K562 (cell line): ENCODE results near the gene TAF4.

Experiments
- JUN ChIP-seq, 2 experiments: sonication (generic) in 1 of 2; formaldehyde crosslinking in 1 of 2; IDR thresholded peaks; 2 replicates each; pipeline versions ENCODE4 v1.6.1 to v1.8.0; 2012 to 2022; ENCODE audit warnings: borderline replicate concordance in 2 of 2, mild to moderate bottlenecking in 2 of 2, improper control_type of control experiment in 1 of 2, low read depth in 1 of 2, low read length in 1 of 2, missing genetic modification reagents in 1 of 2
- POLR2A ChIP-seq: fragments of 450-650 bp; conservative IDR thresholded peaks from 2 replicates; pipeline ENCODE4 v1.6.1; 2016
- RAD21 ChIP-seq, 2 experiments: fragments of 250-450 bp in 1 of 2; fragments of 450-650 bp in 1 of 2; sonication (Bioruptor Pico) in 1 of 2; formaldehyde crosslinking in 1 of 2; IDR thresholded peaks in 1 of 2; conservative IDR thresholded peaks in 1 of 2; 2 replicates each; pipeline versions ENCODE4 v1.4.0 to v1.8.0; 2020 to 2022; ENCODE audit warnings: mild to moderate bottlenecking in 2 of 2, moderate library complexity in 1 of 2
- SMAD4 ChIP-seq: fragments of 250-450 bp; sonication (Bioruptor Pico); conservative IDR thresholded peaks from 2 replicates; pipeline ENCODE4 v1.8.0; 2021; ENCODE audit warnings: inconsistent platforms, mild to moderate bottlenecking, moderate library complexity
- ZNF133 ChIP-seq: fragments of 250-450 bp; sonication (Bioruptor Pico); IDR thresholded peaks from 2 replicates; pipeline ENCODE4 v1.4.0; 2020; ENCODE audit warnings: mild to moderate bottlenecking
- ZNF274 ChIP-seq: IDR thresholded peaks from 2 replicates; pipeline ENCODE4 v1.6.1; 2011; ENCODE audit warnings: low read depth, mild to moderate bottlenecking, low read length, moderate library complexity, borderline replicate concordance
- TF ChIP-seq, protein P1 (sequence below): fragments of 150-350 bp; IDR thresholded peaks from 2 replicates; pipeline ENCODE4 v1.6.1; 2014; ENCODE audit warnings: low read depth, mild to moderate bottlenecking, low read length, borderline replicate concordance
- TF ChIP-seq, protein P2 (sequence below), 2 experiments: IDR thresholded peaks; 2 replicates each; pipeline ENCODE4 v1.6.1; 2011; ENCODE audit warnings: borderline replicate concordance in 1 of 2, control low read depth in 1 of 2, low read depth in 1 of 2, low read length in 1 of 2, mild to moderate bottlenecking in 1 of 2, mixed read lengths in 1 of 2, moderate library complexity in 1 of 2; ENCODE audit not compliant: insufficient read depth in 1 of 2, insufficient read length in 1 of 2, poor library complexity in 1 of 2, severe bottlenecking in 1 of 2; ENCODE audit errors: extremely low read depth in 1 of 2
- TF ChIP-seq, protein P3 (sequence below), 2 experiments: IDR thresholded peaks; 2 replicates each; pipeline ENCODE4 v1.6.1; 2012; ENCODE audit warnings: improper control_type of control experiment in 2 of 2, low read depth in 2 of 2, low read length in 2 of 2, borderline replicate concordance in 1 of 2

DNA sequence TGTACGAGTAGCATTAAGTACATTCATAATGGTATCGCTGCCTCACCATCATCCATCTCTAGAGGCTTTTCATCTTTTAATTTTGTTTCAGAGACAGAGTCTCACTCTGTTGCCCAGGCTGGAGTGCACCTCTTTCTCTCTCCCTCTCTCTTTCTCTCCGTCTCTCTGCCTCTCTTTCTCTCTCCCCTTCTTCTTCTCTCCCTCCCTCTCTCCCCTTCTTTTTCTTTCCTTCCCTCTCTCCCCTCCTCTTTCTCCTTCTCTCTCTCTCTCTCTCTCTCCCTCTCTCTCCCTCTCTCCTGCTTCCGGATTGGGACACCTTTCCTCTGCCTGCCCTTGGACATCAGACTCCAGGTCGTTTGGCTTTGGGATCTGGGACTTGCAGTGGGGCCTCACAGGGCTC, 17.6 kb upstream of the TAF4 start:
- TF ChIP-seq SMAD4 (no peak), ZNF274 (no peak), JUN (IDR thresholded peaks at IDR 0.05; ENCODE audit: borderline replicate concordance, low read depth, low read length) (no peak), JUN (CRISPR knock-in tag; IDR thresholded peaks at IDR 0.05; ENCODE audit: borderline replicate concordance) (no peak), RAD21 (CRISPR knock-in tag; conservative IDR thresholded peaks at IDR 0.05 in 1 of 2, IDR thresholded peaks at IDR 0.05 in 1 of 2) (no peak), ZNF133 (CRISPR knock-in tag) (no peak), POLR2A (no peak)
- TF ChIP-seq, protein P1, sequence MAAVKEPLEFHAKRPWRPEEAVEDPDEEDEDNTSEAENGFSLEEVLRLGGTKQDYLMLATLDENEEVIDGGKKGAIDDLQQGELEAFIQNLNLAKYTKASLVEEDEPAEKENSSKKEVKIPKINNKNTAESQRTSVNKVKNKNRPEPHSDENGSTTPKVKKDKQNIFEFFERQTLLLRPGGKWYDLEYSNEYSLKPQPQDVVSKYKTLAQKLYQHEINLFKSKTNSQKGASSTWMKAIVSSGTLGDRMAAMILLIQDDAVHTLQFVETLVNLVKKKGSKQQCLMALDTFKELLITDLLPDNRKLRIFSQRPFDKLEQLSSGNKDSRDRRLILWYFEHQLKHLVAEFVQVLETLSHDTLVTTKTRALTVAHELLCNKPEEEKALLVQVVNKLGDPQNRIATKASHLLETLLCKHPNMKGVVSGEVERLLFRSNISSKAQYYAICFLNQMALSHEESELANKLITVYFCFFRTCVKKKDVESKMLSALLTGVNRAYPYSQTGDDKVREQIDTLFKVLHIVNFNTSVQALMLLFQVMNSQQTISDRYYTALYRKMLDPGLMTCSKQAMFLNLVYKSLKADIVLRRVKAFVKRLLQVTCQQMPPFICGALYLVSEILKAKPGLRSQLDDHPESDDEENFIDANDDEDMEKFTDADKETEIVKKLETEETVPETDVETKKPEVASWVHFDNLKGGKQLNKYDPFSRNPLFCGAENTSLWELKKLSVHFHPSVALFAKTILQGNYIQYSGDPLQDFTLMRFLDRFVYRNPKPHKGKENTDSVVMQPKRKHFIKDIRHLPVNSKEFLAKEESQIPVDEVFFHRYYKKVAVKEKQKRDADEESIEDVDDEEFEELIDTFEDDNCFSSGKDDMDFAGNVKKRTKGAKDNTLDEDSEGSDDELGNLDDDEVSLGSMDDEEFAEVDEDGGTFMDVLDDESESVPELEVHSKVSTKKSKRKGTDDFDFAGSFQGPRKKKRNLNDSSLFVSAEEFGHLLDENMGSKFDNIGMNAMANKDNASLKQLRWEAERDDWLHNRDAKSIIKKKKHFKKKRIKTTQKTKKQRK, result no peak
- TF ChIP-seq, protein P2, sequence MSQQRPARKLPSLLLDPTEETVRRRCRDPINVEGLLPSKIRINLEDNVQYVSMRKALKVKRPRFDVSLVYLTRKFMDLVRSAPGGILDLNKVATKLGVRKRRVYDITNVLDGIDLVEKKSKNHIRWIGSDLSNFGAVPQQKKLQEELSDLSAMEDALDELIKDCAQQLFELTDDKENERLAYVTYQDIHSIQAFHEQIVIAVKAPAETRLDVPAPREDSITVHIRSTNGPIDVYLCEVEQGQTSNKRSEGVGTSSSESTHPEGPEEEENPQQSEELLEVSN (IDR thresholded peaks at IDR 0.05; ENCODE audit: borderline replicate concordance in 1 of 2, extremely low read depth in 1 of 2, insufficient read depth in 1 of 2, insufficient read length in 1 of 2, low read depth in 1 of 2, low read length in 1 of 2, poor library complexity in 1 of 2, severe bottlenecking in 1 of 2), result no peak
- TF ChIP-seq, protein P3, sequence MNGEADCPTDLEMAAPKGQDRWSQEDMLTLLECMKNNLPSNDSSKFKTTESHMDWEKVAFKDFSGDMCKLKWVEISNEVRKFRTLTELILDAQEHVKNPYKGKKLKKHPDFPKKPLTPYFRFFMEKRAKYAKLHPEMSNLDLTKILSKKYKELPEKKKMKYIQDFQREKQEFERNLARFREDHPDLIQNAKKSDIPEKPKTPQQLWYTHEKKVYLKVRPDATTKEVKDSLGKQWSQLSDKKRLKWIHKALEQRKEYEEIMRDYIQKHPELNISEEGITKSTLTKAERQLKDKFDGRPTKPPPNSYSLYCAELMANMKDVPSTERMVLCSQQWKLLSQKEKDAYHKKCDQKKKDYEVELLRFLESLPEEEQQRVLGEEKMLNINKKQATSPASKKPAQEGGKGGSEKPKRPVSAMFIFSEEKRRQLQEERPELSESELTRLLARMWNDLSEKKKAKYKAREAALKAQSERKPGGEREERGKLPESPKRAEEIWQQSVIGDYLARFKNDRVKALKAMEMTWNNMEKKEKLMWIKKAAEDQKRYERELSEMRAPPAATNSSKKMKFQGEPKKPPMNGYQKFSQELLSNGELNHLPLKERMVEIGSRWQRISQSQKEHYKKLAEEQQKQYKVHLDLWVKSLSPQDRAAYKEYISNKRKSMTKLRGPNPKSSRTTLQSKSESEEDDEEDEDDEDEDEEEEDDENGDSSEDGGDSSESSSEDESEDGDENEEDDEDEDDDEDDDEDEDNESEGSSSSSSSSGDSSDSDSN (IDR thresholded peaks at IDR 0.05; ENCODE audit: borderline replicate concordance in 1 of 2, low read depth in 2 of 2, low read length in 2 of 2), result no peak
